ENCODE results near the gene CHML.

CHML gene

GRCh38 chr1:241598249-241598648 is 41.9 kb downstream of the CHML start:
- no peak for DNase-seq
- intact Hi-C loops (cut with DNase I): loop anchor here (10.0 kb wide), 1 partner anchor 63 kb away; the partner anchor contains the start of gene KMO

- no peak for DNase-seq
- intact Hi-C loops (cut with DNase I): loop anchor here (10.0 kb wide), 1 partner anchor 62 kb away; the partner anchor contains the start of gene KMO
These were observed 43.5 kb downstream of the CHML start for GRCh38 chr1:241596633-241597032.

- intact Hi-C loops (cut with DNase I): loop anchor here (10.0 kb wide), 1 partner anchor 58 kb away; the partner anchor contains the start of gene KMO
These were observed 47.0 kb downstream of the CHML start for GRCh38 chr1:241593186-241593585.

GRCh38 chr1:241592273-241592958 is 47.8 kb downstream of the CHML start:
- intact Hi-C loops (cut with DNase I): loop anchor here (10.0 kb wide), 1 partner anchor 58 kb away; the partner anchor contains the start of gene KMO
- DNase-seq: no peak

More at GRCh38 chr1:241593186-241593585, 47.0 kb downstream of the CHML start:
- DNase-seq: no peak

GRCh38 chr1:241591736-241592135 is 48.4 kb downstream of the CHML start:
- intact Hi-C loops (cut with DNase I): loop anchor here (10.0 kb wide), 1 partner anchor 57 kb away; the partner anchor contains the start of gene KMO
- DNase-seq: no peak

- intact Hi-C loops (cut with DNase I): loop anchor here (10.0 kb wide), 1 partner anchor 57 kb away; the partner anchor contains the start of gene KMO
- no peak for DNase-seq
These were observed 48.9 kb downstream of the CHML start for GRCh38 chr1:241591317-241591716.

- intact Hi-C loops (cut with DNase I): loop anchor here (10.0 kb wide), 1 partner anchor 56 kb away; the partner anchor contains the start of gene KMO
- DNase-seq: no peak
These were observed 49.5 kb downstream of the CHML start for GRCh38 chr1:241590719-241591118.

All from posterior cingulate gyrus (tissue), 11 donors.